K562 (cell line): ENCODE measurements around the gene CD79A. TPM values are rescaled to one million over a fixed set of nuclear protein-coding genes. Genes with fewer than 3 reads are reported as not detected.
A peak's percentile ranks its signal among the peaks of the same experiment; 100 is the strongest.

Source experiments
- ATAC-seq: fragments of 200-7000 bp; cut with Tn5 transposase; 3 replicates; pipeline ENCODE4 v1.9.1; 2020; ENCODE audit warnings: moderate library complexity
- BruUV-seq: library from RNA; stranded (reverse); fragments of 400-500 nt; replicated peaks from 2 replicates; lab custom pipeline; 2021; lab: Mats Ljungman, UMichigan
- CTCF ChIA-PET: fragments of 300-600 bp; formaldehyde crosslinking; extraction: SDS; loops from one replicate; lab custom pipeline; 2021; ENCODE audit warnings: low intra/inter-chr PET ratio; lab: Yijun Ruan, JAX
- POLR2A ChIA-PET: fragments of 300-600, 350-650 bp; sonication (Branson Sonifier 250); formaldehyde crosslinking; extraction: SDS; loops from one replicate; lab custom pipeline; 2021; ENCODE audit warnings: antibody characterized with exemption, inconsistent platforms; lab: Yijun Ruan, JAX
- DNase-seq, 4 experiments: peaks; one replicate each; pipeline versions ENCODE4 v3.0.0 to v3.0.0-alpha.2; 2011 to 2018; ENCODE audit warnings: low spot score in 3 of 4, mixed read lengths in 3 of 4; ENCODE audit errors: extremely low read depth in 1 of 4
- FAIRE-seq: peaks from 2 replicates; lab custom pipeline; 2011; peaks lifted over from hg19 to GRCh38; lab: Jason Lieb, UNC
- H2AFZ ChIP-seq: 2 replicates; pipeline ENCODE4 v1.6.0; 2011; ENCODE audit warnings: low read depth, low read length, control low read depth, inconsistent platforms
- H3K27ac ChIP-seq: fragments of 200-600 bp; 3 replicates; pipeline ENCODE4 v1.8.0; 2011; ENCODE audit warnings: low read depth, mild to moderate bottlenecking, control low read depth, inconsistent platforms, low read length, moderate library complexity, mixed read lengths; ENCODE audit errors: extremely low read depth
- H3K27me3 ChIP-seq, 2 experiments: fragments of 300-600 bp in 1 of 2; 2 replicates in 1 of 2; 3 replicates in 1 of 2; pipeline versions ENCODE4 v1.6.0 to v1.8.0; 2011; ENCODE audit warnings: inconsistent platforms in 2 of 2, low read length in 2 of 2, mild to moderate bottlenecking in 1 of 2, mixed read lengths in 1 of 2, moderate library complexity in 1 of 2; ENCODE audit not compliant: control insufficient read depth in 2 of 2, insufficient read depth in 2 of 2
- H3K36me3 ChIP-seq: fragments of 300-600 bp; 3 replicates; pipeline ENCODE4 v1.8.0; 2011; ENCODE audit warnings: mild to moderate bottlenecking, low read length, inconsistent platforms; ENCODE audit not compliant: control insufficient read depth, insufficient read depth
- H3K4me1 ChIP-seq, 2 experiments: fragments of 200-600 bp in 1 of 2; replicated peaks in 1 of 2; 2 replicates in 1 of 2; 3 replicates in 1 of 2; pipeline versions ENCODE4 v1.5.1 to v1.8.0; 2011; ENCODE audit warnings: inconsistent platforms in 2 of 2, low read length in 2 of 2, mild to moderate bottlenecking in 1 of 2, mixed read lengths in 1 of 2, moderate library complexity in 1 of 2; ENCODE audit not compliant: control insufficient read depth in 2 of 2, insufficient read depth in 2 of 2
- H3K4me2 ChIP-seq: 2 replicates; pipeline ENCODE4 v1.6.1; 2011; ENCODE audit warnings: low read length, control low read depth, inconsistent platforms, mixed read lengths; ENCODE audit not compliant: insufficient read depth
- H3K4me3 ChIP-seq: fragments of 200-600 bp; sonication (generic), shearing (Covaris generic); 2 replicates; pipeline ENCODE4 v1.5.1; 2016; ENCODE audit warnings: control low read depth, inconsistent platforms
- H3K79me2 ChIP-seq: fragments of 200-600 bp; 3 replicates; pipeline ENCODE4 v1.8.0; 2011; ENCODE audit warnings: low read length, inconsistent platforms; ENCODE audit not compliant: control insufficient read depth, insufficient read depth
- H3K9ac ChIP-seq, 2 experiments: 2 replicates each; pipeline versions ENCODE4 v1.6.0 to v1.6.1; 2011; ENCODE audit warnings: low read depth in 2 of 2, low read length in 2 of 2, control low read depth in 1 of 2, inconsistent platforms in 1 of 2, mild to moderate bottlenecking in 1 of 2, mixed read lengths in 1 of 2; ENCODE audit not compliant: insufficient read depth in 1 of 2
- H3K9me1 ChIP-seq: one replicate; pipeline ENCODE4 v1.6.0; 2011; ENCODE audit warnings: inconsistent platforms, mild to moderate bottlenecking, low read length, moderate library complexity; ENCODE audit not compliant: control insufficient read depth, insufficient read depth
- H3K9me3 ChIP-seq: replicated peaks from 2 replicates; pipeline ENCODE4 v1.5.1; 2011; ENCODE audit warnings: low read depth, low read length, inconsistent platforms; ENCODE audit not compliant: control insufficient read depth, insufficient read depth
- H4K20me1 ChIP-seq: replicated peaks from 2 replicates; pipeline ENCODE4 v1.6.1; 2011; ENCODE audit warnings: low read length, inconsistent platforms, mixed read lengths; ENCODE audit not compliant: control insufficient read depth, insufficient read depth
- ATF3 ChIP-seq, 2 experiments: fragments of 450-650 bp in 1 of 2; sonication (generic) in 1 of 2; formaldehyde crosslinking in 1 of 2; IDR thresholded peaks in 1 of 2; conservative IDR thresholded peaks in 1 of 2; 2 replicates each; pipeline versions ENCODE4 v1.6.1 to v1.8.1; 2016 to 2023; ENCODE audit warnings: mild to moderate bottlenecking in 2 of 2, moderate library complexity in 2 of 2, inconsistent platforms in 1 of 2, missing genetic modification reagents in 1 of 2
- CBX2 ChIP-seq: fragments of 200-600 bp; sonication (generic); IDR thresholded peaks from one replicate; pipeline ENCODE4 v1.6.1; 2012; ENCODE audit warnings: mild to moderate bottlenecking, low read length, inconsistent platforms; ENCODE audit not compliant: insufficient read depth, poor library complexity, severe bottlenecking
- CHD1 ChIP-seq: fragments of 200-600 bp; sonication (generic); IDR thresholded peaks from one replicate; pipeline ENCODE4 v1.6.1; 2012; ENCODE audit warnings: mild to moderate bottlenecking, moderate library complexity, low read length, inconsistent platforms
- DNMT1 ChIP-seq: fragments of 450-650 bp; IDR thresholded peaks from 2 replicates; pipeline ENCODE4 v1.6.1; 2016; ENCODE audit warnings: antibody characterized with exemption, mild to moderate bottlenecking
- E2F1 ChIP-seq: sonication (generic); formaldehyde crosslinking; IDR thresholded peaks from 2 replicates; pipeline ENCODE4 v1.8.1; 2023; ENCODE audit warnings: mild to moderate bottlenecking, missing genetic modification reagents, moderate library complexity
- ESRRB ChIP-seq: fragments of 250-450 bp; sonication (Bioruptor Pico); IDR thresholded peaks from 2 replicates; pipeline ENCODE4 v1.5.0; 2020; ENCODE audit warnings: mild to moderate bottlenecking, moderate library complexity, borderline replicate concordance
- HNRNPH1 ChIP-seq: fragments of 200-400 bp; formaldehyde crosslinking; optimal IDR thresholded peaks from 2 replicates; pipeline ENCODE3; 2017; ENCODE audit warnings: low read depth, mild to moderate bottlenecking, low read length, moderate library complexity
- HNRNPK ChIP-seq: fragments of 200-400 bp; formaldehyde crosslinking; IDR thresholded peaks from one replicate; pipeline ENCODE4 v1.6.1; 2018; ENCODE audit warnings: mild to moderate bottlenecking, low read depth, low read length; ENCODE audit not compliant: poor library complexity, severe bottlenecking
- KDM5B ChIP-seq: fragments of 200-600 bp; sonication (generic); IDR thresholded peaks from 2 replicates; pipeline ENCODE4 v1.6.1; 2012; ENCODE audit warnings: low read depth, mild to moderate bottlenecking, moderate library complexity, low read length, control low read depth, inconsistent platforms; ENCODE audit not compliant: insufficient replicate concordance
- NFRKB ChIP-seq: fragments of 450-650 bp; IDR thresholded peaks from 2 replicates; pipeline ENCODE4 v1.6.1; 2016; ENCODE audit warnings: low read depth
- PCBP2 ChIP-seq: fragments of 200-400 bp; formaldehyde crosslinking; IDR thresholded peaks from 2 replicates; pipeline ENCODE4 v1.6.1; 2018; ENCODE audit warnings: low read length, low read depth, mild to moderate bottlenecking, moderate library complexity; ENCODE audit not compliant: poor library complexity, severe bottlenecking
- SMARCB1 ChIP-seq: IDR thresholded peaks from 2 replicates; pipeline ENCODE4 v1.6.1; 2011; ENCODE audit warnings: improper control_type of control experiment, low read depth; ENCODE audit not compliant: insufficient read length
- TOE1 ChIP-seq, 2 experiments: fragments of 450-650 bp in 1 of 2; sonication (generic) in 1 of 2; formaldehyde crosslinking in 1 of 2; IDR thresholded peaks; 2 replicates each; pipeline versions ENCODE4 v1.7.1 to v1.8.0; 2016 to 2022; ENCODE audit warnings: borderline replicate concordance in 2 of 2, mild to moderate bottlenecking in 2 of 2, antibody characterized with exemption in 1 of 2, inconsistent platforms in 1 of 2, low read depth in 1 of 2, missing genetic modification reagents in 1 of 2, moderate library complexity in 1 of 2
- ZBTB26 ChIP-seq: fragments of 450-650 bp; formaldehyde crosslinking; IDR thresholded peaks from 2 replicates; pipeline ENCODE4 v1.4.0; 2022; ENCODE audit warnings: missing genetic modification characterization
- ZNF311 ChIP-seq: fragments of 250-450 bp; sonication (Bioruptor Pico); IDR thresholded peaks from 2 replicates; pipeline ENCODE4 v1.4.0; 2020; ENCODE audit warnings: mild to moderate bottlenecking, moderate library complexity
- whole genome bisulfite sequencing: fragments of 100-300 bp; shearing (Covaris generic); methylation state at CpG from one replicate; pipeline ENCODE4 v1.1.6; 2016; ENCODE audit warnings: low coverage, mixed read lengths; ENCODE audit not compliant: insufficient coverage; ENCODE audit errors: missing lambda C conversion rate; 5-methylcytosine and 5-hydroxymethylcytosine counted together
- in situ Hi-C: fragments of 300-500 bp; cut with MboI; formaldehyde crosslinking; loops from 4 replicates; pipeline ENCODE4 v1.15.0; 2018; ENCODE audit warnings: inconsistent platforms, mixed read lengths
- intact Hi-C: fragments of 100-400 bp; cut with micrococcal nuclease; formaldehyde crosslinking; loops from 2 replicates; pipeline ENCODE4 v1.14.2; 2022
- polyA plus RNA-seq, 8 experiments: library from polyadenylated mRNA; depleted of rRNA in 4 of 8; stranded (reverse) in 5 of 8; unstranded in 3 of 8; fragments of >200 nt; fragmentation: Nextera tagmentation in 2 of 8; fragmentation: Illumina TruSeq in 1 of 8; extraction: Ambion mirVana in 2 of 8; extraction: Trizol in 1 of 8; gene quantifications; 2 replicates each; pipeline versions ENCODE4 v1.2.1 to v1.2.3, GENCODE V29; 2011 to 2014; ENCODE audit warnings: inconsistent platforms in 1 of 8, missing spikeins in 1 of 8
- total RNA-seq, 7 experiments: library from RNA; depleted of rRNA in 6 of 7; stranded (reverse); fragments of >200 nt in 6 of 7; fragmentation: Illumina TruSeq in 2 of 7; extraction: Trizol in 2 of 7; gene quantifications; 2 replicates each; pipeline versions ENCODE4 v1.2.1 to v1.2.3, GENCODE V29; 2011 to 2021; ENCODE audit warnings: low replicate concordance in 1 of 7

CD79A gene
- total and polyA plus RNA-seq, 9 of the 15 experiments (the other 6 are each of a cell fraction or from before 2014, with no cell fraction given), result 0.04 to 0.72 (median 0.17) TPM; not detected in 3

GRCh38 chr19:41883463-41883820 lies 6.4 kb downstream of the CD79A start:
- Histone ChIP-seq H3K4me2 (peak overlapping the region; percentile 89), H3K9ac (peak overlapping the region; percentile 76 to 95), H4K20me1 (0 out of 2 replicates have a peak, but pooled peaks cover 7% of the 10 kb centered on the region), H3K36me3 (peaks cover 20% of the 10 kb centered on the region; the same call in 1 of the 3 replicates), H3K9me1 (no peaks in the 10 kb centered on the region), H3K27me3 (no peaks in the 10 kb centered on the region), H3K4me1 (peaks cover 25 to 68% of the 10 kb centered on the region in 2 experiments; a peak in 4 of 5 replicates), H3K9me3 (no peaks in the 10 kb centered on the region), H2AFZ (peak overlapping the region; percentile 77), H3K79me2 (peaks cover 40% of the 10 kb centered on the region), H3K4me3 (peak overlapping the region; percentile 70), H3K27ac (peak overlapping the region; percentile 78)
- ChIA-PET CTCF (no interaction called here), POLR2A (interaction anchor here (0.8 kb wide), 1 partner anchor 10 kb away, joined by 5 read pairs; no protein-coding TSS in a partner anchor)
- in situ Hi-C loops, result no loop called here
- under 1% methylated on average over 21 of the region's 23 CpGs for WGBS
- intact Hi-C loops, result no loop called here
- DNase-seq (no peak), ATAC-seq (no peak), FAIRE-seq (no peak)
- BruUV-seq, result TSS peak; percentile 42
- TF ChIP-seq KDM5B, result no peak
- 0 out of 2 replicates have a peak, but pooled peaks have one; percentile 44 for TF ChIP-seq NFRKB
- TF ChIP-seq ESRRB (CRISPR knock-in tag), result no peak
- no peak for TF ChIP-seq SMARCB1
- no peak for TF ChIP-seq CBX2
- TF ChIP-seq HNRNPH1, result no peak
- TF ChIP-seq ZNF311 (CRISPR knock-in tag), result no peak
- TF ChIP-seq DNMT1, result no peak
- TF ChIP-seq PCBP2, result no peak
- peak; percentile 53 for TF ChIP-seq CHD1
- no peak for TF ChIP-seq E2F1 (CRISPR knock-in tag)
- no peak for TF ChIP-seq ATF3 (IDR thresholded peaks at IDR 0.05)
- TF ChIP-seq ATF3 (CRISPR knock-in tag; conservative IDR thresholded peaks at IDR 0.05), result 0 out of 2 replicates have a peak, but pooled peaks have one; percentile 31
- no peak for TF ChIP-seq HNRNPK
- TF ChIP-seq TOE1 (IDR thresholded peaks at IDR 0.05; ENCODE audit: borderline replicate concordance), result no peak
- TF ChIP-seq TOE1 (CRISPR knock-in tag; IDR thresholded peaks at IDR 0.05; ENCODE audit: borderline replicate concordance, low read depth), result 0 out of 2 replicates have a peak, but pooled peaks have one; percentile 49
- TF ChIP-seq ZBTB26 (CRISPR knock-in tag), result no peak
